NCI-H1930 (cell line): ENCODE results near the gene NRL.

Experiments used
- DNase-seq, 2 experiments: peaks; one replicate each; lab custom pipeline; 2025; lab: John Stamatoyannopoulos, UW

Gene NRL

GRCh38 chr14:24098927-24099813, 15.6 kb downstream of the NRL start:
- no peak for DNase-seq

GRCh38 chr14:24098229-24098926, 16.4 kb downstream of the NRL start:
- DNase-seq = no peak

- DNase-seq = no peak
Observed at GRCh38 chr14:24096545-24097181, 18.1 kb downstream of the NRL start.

GRCh38 chr14:24095271-24096068, 19.3 kb downstream of the NRL start:
- no peak for DNase-seq

GRCh38 chr14:24094841-24095270, 19.9 kb downstream of the NRL start:
- DNase-seq = no peak

GRCh38 chr14:24093901-24094840, 20.6 kb downstream of the NRL start, which contains the start of gene PCK2:
Gene PCK2, plus strand, starts transcription at chr14:24094311. Its CDS starts 95 bp downstream, at chr14:24094406.
- DNase-seq = peak; percentile 55 to 82

GRCh38 chr14:24093207-24093900, 21.4 kb downstream of the NRL start:
- no peak for DNase-seq

- no peak for DNase-seq
Observed at GRCh38 chr14:24092505-24093206, 22.1 kb downstream of the NRL start.

GRCh38 chr14:24092110-24092504, 22.6 kb downstream of the NRL start:
- DNase-seq = no peak

GRCh38 chr14:24089890-24090289, 24.9 kb downstream of the NRL start:
- DNase-seq = no peak

- DNase-seq = no peak
Observed at GRCh38 chr14:24088095-24088494, 26.7 kb downstream of the NRL start.

GRCh38 chr14:24087004-24087403, 27.7 kb downstream of the NRL start:
- DNase-seq = no peak

GRCh38 chr14:24086193-24086955, 28.4 kb downstream of the NRL start:
- no peak for DNase-seq

GRCh38 chr14:24085215-24085614, 29.5 kb downstream of the NRL start:
- DNase-seq = no peak

- DNase-seq = no peak
Observed at GRCh38 chr14:24084440-24084839, 30.3 kb downstream of the NRL start.

- DNase-seq = no peak
Observed at GRCh38 chr14:24083462-24083861, 31.3 kb downstream of the NRL start.

GRCh38 chr14:24082411-24083080, 32.2 kb downstream of the NRL start:
- DNase-seq = no peak

- DNase-seq = no peak
Observed at GRCh38 chr14:24081739-24082211, 33.0 kb downstream of the NRL start.
